Progenitor cell of endocrine pancreas (in vitro differentiated cells): ENCODE measurements around the gene RAB1A. TPM values are rescaled to one million over a fixed set of nuclear protein-coding genes. Genes with fewer than 3 reads are reported as not detected.

ENCODE experiments used
- DNase-seq: peaks from one replicate; pipeline ENCODE4 v3.0.0; 2021; ENCODE audit warnings: low spot score; ENCODE audit not compliant: unreplicated experiment
- H3K27ac Mint-ChIP-seq: 2 replicates; pipeline ENCODE4 v1.8.0; 2021; ENCODE audit warnings: mild to moderate bottlenecking, moderate library complexity, mixed read lengths
- H3K27me3 Mint-ChIP-seq: 2 replicates; pipeline ENCODE4 v1.8.0; 2021; ENCODE audit warnings: mixed read lengths
- H3K36me3 Mint-ChIP-seq: 2 replicates; pipeline ENCODE4 v1.8.0; 2022; ENCODE audit warnings: mixed read lengths; ENCODE audit not compliant: insufficient read depth
- H3K4me1 Mint-ChIP-seq: 2 replicates; pipeline ENCODE4 v1.8.0; 2021; ENCODE audit warnings: low read depth, mixed read lengths
- H3K4me3 Mint-ChIP-seq: 2 replicates; pipeline ENCODE4 v1.8.0; 2021; ENCODE audit warnings: low read depth, mild to moderate bottlenecking, moderate library complexity, mixed read lengths
- H3K9me3 Mint-ChIP-seq: 2 replicates; pipeline ENCODE4 v1.8.0; 2021; ENCODE audit warnings: low read depth, mixed read lengths
- CTCF ChIP-seq: fragments of 200-600 bp; sonication (generic); IDR thresholded peaks from one replicate; pipeline ENCODE4 v1.5.0; 2021; ENCODE audit warnings: antibody characterized with exemption, mild to moderate bottlenecking; ENCODE audit not compliant: unreplicated experiment
- total RNA-seq: library from RNA; stranded (reverse); gene quantifications from 2 replicates; pipeline ENCODE4 v1.2.1, GENCODE V29; 2021

Gene RAB1A
- total RNA-seq, 1 donor from 2014 or later = 134 TPM

GRCh38 chr2:65054749-65055421, 75.0 kb downstream of the RAB1A start:
- Mint-ChIP-seq H3K36me3 (no peaks in the 10 kb centered on the region), H3K27ac (no peak overlapping the region), H3K4me3 (peak overlapping the region; percentile 94), H3K4me1 (peaks cover 21% of the 10 kb centered on the region), H3K9me3 (peaks cover 4% of the 10 kb centered on the region), H3K27me3 (no peaks in the 10 kb centered on the region)
- TF ChIP-seq CTCF = no peak
- DNase-seq = no peak

GRCh38 chr2:65053199-65053598, 76.7 kb downstream of the RAB1A start:
- TF ChIP-seq CTCF = no peak
- DNase-seq = no peak
- Mint-ChIP-seq H3K36me3 (peaks cover 7% of the 10 kb centered on the region), H3K27ac (no peak overlapping the region), H3K4me1 (peaks cover 23% of the 10 kb centered on the region), H3K27me3 (no peaks in the 10 kb centered on the region), H3K9me3 (peaks cover 12% of the 10 kb centered on the region), H3K4me3 (no peak overlapping the region)

- H3K27me3 Mint-ChIP-seq = no peaks in the 10 kb centered on the region
- TF ChIP-seq CTCF = no peak
- peaks cover 15% of the 10 kb centered on the region for H3K36me3 Mint-ChIP-seq
- H3K4me3 Mint-ChIP-seq = no peak overlapping the region
- H3K9me3 Mint-ChIP-seq = peaks cover 14% of the 10 kb centered on the region
- peaks cover 11% of the 10 kb centered on the region for H3K4me1 Mint-ChIP-seq
- no peak overlapping the region for H3K27ac Mint-ChIP-seq
- no peak for DNase-seq
Observed at GRCh38 chr2:65050931-65051330, 79.0 kb downstream of the RAB1A start.

GRCh38 chr2:65049010-65049639, 80.8 kb downstream of the RAB1A start:
- peaks cover 14% of the 10 kb centered on the region for H3K9me3 Mint-ChIP-seq
- DNase-seq = no peak
- TF ChIP-seq CTCF = no peak
- H3K27me3 Mint-ChIP-seq = no peaks in the 10 kb centered on the region
- H3K27ac Mint-ChIP-seq = no peak overlapping the region
- H3K4me3 Mint-ChIP-seq = no peak overlapping the region
- peaks cover 2% of the 10 kb centered on the region for H3K4me1 Mint-ChIP-seq
- H3K36me3 Mint-ChIP-seq = peaks cover 25% of the 10 kb centered on the region

- TF ChIP-seq CTCF = no peak
- Mint-ChIP-seq H3K4me3 (no peak overlapping the region), H3K36me3 (peaks cover 27% of the 10 kb centered on the region), H3K27ac (no peak overlapping the region), H3K27me3 (no peaks in the 10 kb centered on the region), H3K9me3 (peaks cover 11% of the 10 kb centered on the region), H3K4me1 (peaks cover 2% of the 10 kb centered on the region)
- DNase-seq = no peak
Observed at GRCh38 chr2:65046633-65047407, 83.1 kb downstream of the RAB1A start.
